Colonic mucosa (tissue), 4 donors: ENCODE data around the gene ARID3A. TPM values are rescaled to one million over a fixed set of nuclear protein-coding genes. Genes with fewer than 3 reads are reported as not detected.
A peak's percentile ranks its signal among the peaks of the same experiment; 100 is the strongest.

Experiments used
- DNase-seq: peaks from one replicate; pipeline ENCODE4 v3.0.0-alpha.2; 2020
- H3K27ac ChIP-seq: fragments of 200-600 bp; one replicate; pipeline ENCODE4 v1.8.0; 2021
- H3K27me3 ChIP-seq: fragments of 200-600 bp; one replicate; pipeline ENCODE4 v1.8.0; 2021
- H3K36me3 ChIP-seq: fragments of 200-600 bp; one replicate; pipeline ENCODE4 v1.8.0; 2021
- H3K4me1 ChIP-seq: fragments of 200-600 bp; one replicate; pipeline ENCODE4 v1.8.0; 2021; ENCODE audit warnings: mild to moderate bottlenecking
- H3K4me3 ChIP-seq: fragments of 200-600 bp; one replicate; pipeline ENCODE4 v1.8.0; 2021
- H3K9ac ChIP-seq, 2 donors: one replicate each; pipeline ENCODE4 v1.7.0; 2013; ENCODE audit warnings: control low read depth in 2 of 2, low read depth in 2 of 2, low read length in 2 of 2
- H3K9me3 ChIP-seq: fragments of 200-600 bp; one replicate; pipeline ENCODE4 v1.8.0; 2021
- CTCF ChIP-seq: fragments of 200-600 bp; IDR thresholded peaks from one replicate; pipeline ENCODE4 v1.8.0; 2022; ENCODE audit warnings: antibody characterized with exemption, mild to moderate bottlenecking
- intact Hi-C: fragments of 100-400 bp; cut with DNase I; formaldehyde crosslinking; loops from one replicate; pipeline ENCODE4 v1.14.1; 2022
- total RNA-seq, 2 donors: library from RNA; stranded (reverse); fragmentation: NEBNext Ultra II Directional in 1 of 2; extraction: Animal tissue kit (Norgen Biotek cat#: 25700) in 1 of 2; gene quantifications; one replicate each; pipeline ENCODE4 v1.2.1, GENCODE V29; 2021
- donor health status: healthy.
- donor health status: DM: no; HTN: no; CAD: no.
- donor health status: DM: no; HTN: no; CAD: no.

Gene ARID3A
- total RNA-seq, 2 donors from 2014 or later = 8.7 to 13.0 TPM

- intact Hi-C loops = no loop called here
- no peaks in the 10 kb centered on the region for H3K27me3 ChIP-seq
- H3K4me3 ChIP-seq = no peak overlapping the region
- peaks cover 3% of the 10 kb centered on the region for H3K4me1 ChIP-seq
- TF ChIP-seq CTCF = no peak
- DNase-seq = no peak
- no peaks in the 10 kb centered on the region for H3K36me3 ChIP-seq
- no peaks in the 10 kb centered on the region for H3K9me3 ChIP-seq
- no peak overlapping the region for H3K9ac ChIP-seq
- H3K27ac ChIP-seq = no peak overlapping the region
Observed at GRCh38 chr19:904545-904944, 21.3 kb upstream of the ARID3A start.

GRCh38 chr19:906480-906879, 19.4 kb upstream of the ARID3A start:
- no peak overlapping the region for H3K27ac ChIP-seq
- no peaks in the 10 kb centered on the region for H3K36me3 ChIP-seq
- H3K4me1 ChIP-seq = peaks cover 9% of the 10 kb centered on the region
- no peaks in the 10 kb centered on the region for H3K9me3 ChIP-seq
- intact Hi-C loops = no loop called here
- H3K9ac ChIP-seq = no peak overlapping the region
- no peaks in the 10 kb centered on the region for H3K27me3 ChIP-seq
- TF ChIP-seq CTCF = no peak
- H3K4me3 ChIP-seq = no peak overlapping the region
- no peak for DNase-seq

GRCh38 chr19:907183-907853, 18.5 kb upstream of the ARID3A start:
- Histone ChIP-seq H3K36me3 (no peaks in the 10 kb centered on the region), H3K4me3 (no peak overlapping the region), H3K9me3 (no peaks in the 10 kb centered on the region), H3K27me3 (no peaks in the 10 kb centered on the region), H3K9ac (peak overlapping the region; percentile 19 to 24), H3K27ac (peak overlapping the region; percentile 94), H3K4me1 (peaks cover 9% of the 10 kb centered on the region)
- TF ChIP-seq CTCF = no peak
- intact Hi-C loops = no loop called here
- no peak for DNase-seq

- no peaks in the 10 kb centered on the region for H3K36me3 ChIP-seq
- no peak for TF ChIP-seq CTCF
- peaks cover 12% of the 10 kb centered on the region for H3K4me1 ChIP-seq
- H3K9me3 ChIP-seq = no peaks in the 10 kb centered on the region
- H3K4me3 ChIP-seq = no peak overlapping the region
- no peak for DNase-seq
- H3K27ac ChIP-seq = no peak overlapping the region
- no peaks in the 10 kb centered on the region for H3K27me3 ChIP-seq
- no peak overlapping the region for H3K9ac ChIP-seq
- intact Hi-C loops = no loop called here
Observed at GRCh38 chr19:911197-912033, 14.4 kb upstream of the ARID3A start.

GRCh38 chr19:912181-913079, 13.4 kb upstream of the ARID3A start:
- intact Hi-C loops = no loop called here
- Histone ChIP-seq H3K4me1 (peaks cover 19% of the 10 kb centered on the region), H3K9ac (peak overlapping the region; percentile 79 to 81), H3K36me3 (no peaks in the 10 kb centered on the region), H3K9me3 (no peaks in the 10 kb centered on the region), H3K27ac (peak overlapping the region; percentile 55), H3K4me3 (peak overlapping the region; percentile 63), H3K27me3 (peaks cover 9% of the 10 kb centered on the region)
- no peak for TF ChIP-seq CTCF
- DNase-seq = no peak
